ENCODE data around the gene VSTM2L. TPM values are rescaled to one million over a fixed set of nuclear protein-coding genes. Genes with fewer than 3 reads are reported as not detected.

The VSTM2L gene
- total and polyA plus RNA-seq, 2 of the 13 experiments (the other 11 are each of a cell fraction or from before 2014, with no cell fraction given) = not detected

- TF ChIP-seq ZNF230 (CRISPR knock-in tag; IDR thresholded peaks at IDR 0.05) (0 out of 2 replicates have a peak, but pooled peaks have one; percentile 66), ZNF792 (CRISPR knock-in tag; IDR thresholded peaks at IDR 0.05) (no peak), REST (IDR thresholded peaks at IDR 0.05; ENCODE audit: borderline replicate concordance in 1 of 2, low read depth in 1 of 2, low read length in 2 of 2) (no peak), SKI (IDR thresholded peaks at IDR 0.05; ENCODE audit: partially characterized antibody) (no peak), UBTF (CRISPR knock-in tag; IDR thresholded peaks at IDR 0.05) (peak; percentile 48), CENPT (CRISPR knock-in tag; IDR thresholded peaks at IDR 0.05; ENCODE audit: low read depth) (no peak), ZNF260 (CRISPR knock-in tag; IDR thresholded peaks at IDR 0.05; ENCODE audit: borderline replicate concordance, low read depth) (no peak), ZNF382 (CRISPR knock-in tag; IDR thresholded peaks at IDR 0.05; ENCODE audit: borderline replicate concordance) (no peak), ZMAT5 (CRISPR knock-in tag; IDR thresholded peaks at IDR 0.05; ENCODE audit: borderline replicate concordance, low read depth) (no peak), ZSCAN25 (CRISPR knock-in tag; IDR thresholded peaks at IDR 0.05) (no peak), GRHL1 (CRISPR knock-in tag; conservative IDR thresholded peaks at IDR 0.05) (no peak), PRMT3 (CRISPR knock-in tag; IDR thresholded peaks at IDR 0.05; ENCODE audit: borderline replicate concordance, low read depth) (no peak), IRF1 (CRISPR knock-in tag; IDR thresholded peaks at IDR 0.05; ENCODE audit: low read depth) (peak; percentile 40; the same call in 1 of the 2 replicates), JDP2 (CRISPR knock-in tag; IDR thresholded peaks at IDR 0.05; ENCODE audit: borderline replicate concordance) (no peak), ZNF629 (CRISPR knock-in tag; conservative IDR thresholded peaks at IDR 0.05) (no peak), ZBTB8A (CRISPR knock-in tag; IDR thresholded peaks at IDR 0.05; ENCODE audit: borderline replicate concordance, low read depth) (no peak), REL (CRISPR knock-in tag; conservative IDR thresholded peaks at IDR 0.05) (no peak)
Measured at GRCh38 chr20:37881601-37882343, 21.2 kb upstream of the VSTM2L start (continued).

Data from HepG2 (cell line).